ENCODE measurements around the gene MAPK1. TPM values are rescaled to one million over a fixed set of nuclear protein-coding genes. Genes with fewer than 3 reads are reported as not detected.
"Not testable (repeated sequence)": the region's sequence is repeated elsewhere in the genome, so short reads cannot be mapped to it uniquely, and the experiment has no call there.

MAPK1 gene
- total RNA-seq, 1 donor: 46.3 TPM

DNA sequence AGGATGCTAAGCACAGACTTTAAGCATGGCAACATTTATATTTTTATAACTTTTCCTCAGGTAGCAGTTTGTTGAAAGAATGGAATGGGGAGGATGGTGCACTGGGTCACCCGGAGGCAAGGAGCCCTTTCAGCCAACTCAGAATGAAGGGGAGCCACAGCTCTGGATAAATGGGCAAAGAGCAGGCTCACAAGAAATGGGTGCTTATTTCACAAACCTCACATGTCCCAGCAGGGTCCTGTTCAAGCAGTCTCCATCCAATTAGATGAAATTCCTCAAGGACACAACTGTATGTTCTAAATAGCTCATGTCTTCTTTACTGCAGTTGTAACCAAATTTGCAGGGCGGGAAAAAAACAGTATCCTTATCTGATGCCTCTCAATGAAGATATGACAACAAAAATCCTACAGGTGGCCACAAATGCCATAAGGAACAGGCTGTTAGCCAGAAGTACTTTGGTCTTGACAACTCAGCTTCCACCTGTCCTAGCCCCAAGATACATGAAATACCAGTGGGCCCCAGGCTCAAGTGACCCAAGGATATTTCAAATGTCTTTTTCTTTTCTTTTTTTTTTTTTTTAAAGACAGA is 48.2 kb downstream of the MAPK1 start:
- no peaks in the 10 kb centered on the region for H3K9me3 ChIP-seq (ENCODE audit: low read depth, low read length)
- TF ChIP-seq, protein P1, sequence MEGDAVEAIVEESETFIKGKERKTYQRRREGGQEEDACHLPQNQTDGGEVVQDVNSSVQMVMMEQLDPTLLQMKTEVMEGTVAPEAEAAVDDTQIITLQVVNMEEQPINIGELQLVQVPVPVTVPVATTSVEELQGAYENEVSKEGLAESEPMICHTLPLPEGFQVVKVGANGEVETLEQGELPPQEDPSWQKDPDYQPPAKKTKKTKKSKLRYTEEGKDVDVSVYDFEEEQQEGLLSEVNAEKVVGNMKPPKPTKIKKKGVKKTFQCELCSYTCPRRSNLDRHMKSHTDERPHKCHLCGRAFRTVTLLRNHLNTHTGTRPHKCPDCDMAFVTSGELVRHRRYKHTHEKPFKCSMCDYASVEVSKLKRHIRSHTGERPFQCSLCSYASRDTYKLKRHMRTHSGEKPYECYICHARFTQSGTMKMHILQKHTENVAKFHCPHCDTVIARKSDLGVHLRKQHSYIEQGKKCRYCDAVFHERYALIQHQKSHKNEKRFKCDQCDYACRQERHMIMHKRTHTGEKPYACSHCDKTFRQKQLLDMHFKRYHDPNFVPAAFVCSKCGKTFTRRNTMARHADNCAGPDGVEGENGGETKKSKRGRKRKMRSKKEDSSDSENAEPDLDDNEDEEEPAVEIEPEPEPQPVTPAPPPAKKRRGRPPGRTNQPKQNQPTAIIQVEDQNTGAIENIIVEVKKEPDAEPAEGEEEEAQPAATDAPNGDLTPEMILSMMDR (IDR thresholded peaks at IDR 0.05; ENCODE audit: extremely low read depth, low read depth, low read length): no peak
- peaks cover 27% of the 10 kb centered on the region for H3K4me1 ChIP-seq (ENCODE audit: insufficient read depth, low read length)
- no peak overlapping the region for H3K27ac ChIP-seq (ENCODE audit: low read depth, low read length)
- no peak overlapping the region for H3K4me3 ChIP-seq (ENCODE audit: insufficient read depth, low read length)
- H3K79me2 ChIP-seq (ENCODE audit: insufficient read depth, low read length): peaks cover 91% of the 10 kb centered on the region
- no peak overlapping the region for H2AFZ ChIP-seq (ENCODE audit: low read length)
- H3K27me3 ChIP-seq (ENCODE audit: insufficient read depth, low read length): no peaks in the 10 kb centered on the region
- no peak overlapping the region for H3K4me2 ChIP-seq (ENCODE audit: insufficient read depth, low read length)
- H3K36me3 ChIP-seq (ENCODE audit: insufficient read depth, low read length): no peaks in the 10 kb centered on the region
- peaks cover 44% of the 10 kb centered on the region for H4K20me1 ChIP-seq (ENCODE audit: insufficient read depth, low read length)
- peak; percentile 53 for DNase-seq (ENCODE audit: insufficient read length, low spot score, missing footprints)

DNA sequence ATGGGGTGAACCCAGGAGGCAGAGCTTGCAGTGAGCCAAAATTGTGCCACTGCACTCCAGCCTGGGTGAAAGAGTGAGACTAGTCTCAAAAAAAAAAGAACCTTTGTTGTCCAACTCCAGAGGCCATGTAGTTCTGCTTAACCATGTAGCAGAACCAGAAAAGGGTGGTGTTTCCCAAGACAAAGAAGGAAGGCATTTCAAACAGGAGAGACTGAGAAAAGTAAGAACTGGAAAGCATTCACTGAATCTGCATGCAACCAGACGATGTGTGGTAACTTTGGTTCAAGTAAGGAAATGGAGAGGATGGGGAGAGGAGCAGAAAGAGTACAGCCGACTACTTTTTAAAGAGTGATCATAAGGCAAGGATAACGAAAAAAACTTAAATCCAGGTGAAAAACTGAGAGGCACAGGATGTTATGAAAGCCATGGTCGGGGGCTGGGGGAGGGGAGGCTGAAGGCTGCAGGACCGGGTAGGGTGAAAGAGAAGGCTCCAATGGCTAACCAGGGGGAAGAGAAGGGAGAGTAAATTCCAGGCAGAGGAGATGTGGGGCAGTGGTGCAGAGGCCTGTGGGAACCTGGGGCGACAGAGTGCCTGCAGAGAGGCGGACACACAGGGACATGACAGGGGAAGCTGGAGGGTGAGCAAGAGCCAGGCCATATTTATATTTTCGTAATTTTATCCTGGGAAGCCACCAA is 48.8 kb downstream of the MAPK1 start:
- Histone ChIP-seq H3K36me3 (ENCODE audit: insufficient read depth, low read length) (no peaks in the 10 kb centered on the region), H3K27me3 (ENCODE audit: insufficient read depth, low read length) (no peaks in the 10 kb centered on the region), H4K20me1 (ENCODE audit: insufficient read depth, low read length) (peaks cover 38% of the 10 kb centered on the region), H3K27ac (ENCODE audit: low read depth, low read length) (peak overlapping the region; percentile 93), H3K4me3 (ENCODE audit: insufficient read depth, low read length) (no peak overlapping the region), H3K79me2 (ENCODE audit: insufficient read depth, low read length) (peaks cover 91% of the 10 kb centered on the region), H3K4me2 (ENCODE audit: insufficient read depth, low read length) (no peak overlapping the region), H3K4me1 (ENCODE audit: insufficient read depth, low read length) (peaks cover 20% of the 10 kb centered on the region), H3K9me3 (ENCODE audit: low read depth, low read length) (no peaks in the 10 kb centered on the region), H2AFZ (ENCODE audit: low read length) (no peak overlapping the region)
- TF ChIP-seq, protein P1 (IDR thresholded peaks at IDR 0.05; ENCODE audit: extremely low read depth, low read depth, low read length): no peak
- DNase-seq (ENCODE audit: insufficient read length, low spot score, missing footprints): peak; percentile 46

DNA sequence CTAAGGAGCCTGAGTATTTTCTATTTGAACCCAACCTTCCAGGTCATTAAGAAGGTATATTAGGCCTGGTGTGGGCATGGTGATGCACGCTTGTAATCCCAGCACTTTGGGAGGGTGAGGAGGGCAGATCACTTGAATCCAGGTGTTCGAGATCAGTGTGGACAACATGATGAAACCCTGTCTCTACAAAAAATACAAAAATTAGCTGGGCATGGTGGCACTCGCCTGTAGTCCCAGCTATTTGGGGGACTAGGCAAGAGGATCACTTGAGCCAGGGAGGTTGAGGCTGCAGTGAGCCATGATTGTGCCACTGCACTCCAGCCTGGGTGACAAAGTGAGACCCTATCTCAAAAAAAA is 50.0 kb downstream of the MAPK1 start:
- H4K20me1 ChIP-seq (ENCODE audit: insufficient read depth, low read length): peaks cover 31% of the 10 kb centered on the region
- peak overlapping the region; percentile 93 for H3K27ac ChIP-seq (ENCODE audit: low read depth, low read length)

DNA sequence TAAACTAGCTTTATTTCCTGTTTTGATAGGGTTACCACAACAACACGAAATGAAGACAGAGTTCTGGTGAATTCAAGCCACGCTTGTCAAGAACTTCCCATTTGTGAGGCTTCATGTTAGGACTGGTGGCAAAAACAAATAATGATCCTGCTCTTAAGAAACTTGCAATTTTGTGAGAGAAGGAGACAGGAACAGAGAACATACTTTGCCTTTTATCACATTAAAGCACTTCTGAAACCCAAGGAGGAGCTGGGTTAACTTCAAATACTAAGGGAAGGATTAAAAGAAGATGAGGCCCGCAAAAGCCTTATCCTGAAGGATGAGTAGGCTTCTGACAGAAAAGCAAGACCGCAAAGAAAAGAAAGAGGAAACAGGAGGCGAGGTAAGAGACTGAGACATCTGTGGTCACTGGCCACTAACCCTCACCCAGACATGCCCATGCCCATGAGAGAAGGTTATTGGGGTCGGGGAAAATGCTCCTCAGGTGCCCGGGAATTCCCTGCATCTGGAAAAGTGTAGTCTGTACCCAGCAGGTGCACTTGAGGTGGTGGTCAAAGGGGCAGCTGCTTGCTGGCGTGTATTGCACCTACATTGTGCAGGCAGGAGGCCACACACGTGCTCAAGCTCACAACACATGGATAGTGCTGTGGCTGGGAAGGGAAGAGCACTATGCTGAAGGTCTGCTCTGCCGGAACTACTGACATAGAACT is 50.5 kb downstream of the MAPK1 start:
- no peaks in the 10 kb centered on the region for H3K27me3 ChIP-seq (ENCODE audit: insufficient read depth, low read length)

More for the DNA sequence above, 50.0 kb downstream of the MAPK1 start:
- Histone ChIP-seq H3K79me2 (ENCODE audit: insufficient read depth, low read length) (peaks cover 90% of the 10 kb centered on the region), H3K4me1 (ENCODE audit: insufficient read depth, low read length) (peaks cover 20% of the 10 kb centered on the region), H3K4me2 (ENCODE audit: insufficient read depth, low read length) (peak overlapping the region; percentile 68)
- not testable (repeated sequence) for DNase-seq (ENCODE audit: insufficient read length, low spot score, missing footprints); H3K36me3 ChIP-seq (ENCODE audit: insufficient read depth, low read length); H3K27me3 ChIP-seq (ENCODE audit: insufficient read depth, low read length); H3K4me3 ChIP-seq (ENCODE audit: insufficient read depth, low read length); H3K9me3 ChIP-seq (ENCODE audit: low read depth, low read length); H2AFZ ChIP-seq (ENCODE audit: low read length)

More for the DNA sequence above, 50.5 kb downstream of the MAPK1 start:
- peak overlapping the region; percentile 93 for H3K27ac ChIP-seq (ENCODE audit: low read depth, low read length)
- peaks cover 20% of the 10 kb centered on the region for H3K4me1 ChIP-seq (ENCODE audit: insufficient read depth, low read length)
- H3K36me3 ChIP-seq (ENCODE audit: insufficient read depth, low read length): no peaks in the 10 kb centered on the region
- peak; percentile 92 for DNase-seq (ENCODE audit: insufficient read length, low spot score, missing footprints)
- no peaks in the 10 kb centered on the region for H3K9me3 ChIP-seq (ENCODE audit: low read depth, low read length)
- peak overlapping the region; percentile 11 for H3K4me3 ChIP-seq (ENCODE audit: insufficient read depth, low read length)
- H3K4me2 ChIP-seq (ENCODE audit: insufficient read depth, low read length): peak overlapping the region; percentile 68
- TF ChIP-seq, protein P1 (IDR thresholded peaks at IDR 0.05; ENCODE audit: extremely low read depth, low read depth, low read length): no peak
- H2AFZ ChIP-seq (ENCODE audit: low read length): peak overlapping the region; percentile 18
- H4K20me1 ChIP-seq (ENCODE audit: insufficient read depth, low read length): peaks cover 36% of the 10 kb centered on the region
- H3K79me2 ChIP-seq (ENCODE audit: insufficient read depth, low read length): peaks cover 90% of the 10 kb centered on the region
